Large intestine (tissue), 3 donors: ENCODE results near the gene PTPRN2. TPM values are rescaled to one million over a fixed set of nuclear protein-coding genes. Genes with fewer than 3 reads are reported as not detected.

Experiments used
- DNase-seq, 2 donors: peaks; one replicate each; pipeline versions ENCODE4 v3.0.0 to v3.0.0-alpha.2; 2013
- H3K27ac ChIP-seq: one replicate; pipeline ENCODE4 v1.5.1; 2013; ENCODE audit warnings: low read length
- H3K27me3 ChIP-seq: 2 replicates; pipeline ENCODE4 v1.6.1; 2013; ENCODE audit warnings: low read length; ENCODE audit not compliant: control insufficient read depth, insufficient read depth
- H3K36me3 ChIP-seq: 2 replicates; pipeline ENCODE4 v1.6.1; 2013; ENCODE audit warnings: low read length; ENCODE audit not compliant: control insufficient read depth, insufficient read depth
- H3K4me1 ChIP-seq: one replicate; pipeline ENCODE4 v1.6.1; 2013; ENCODE audit warnings: low read length; ENCODE audit not compliant: control insufficient read depth, insufficient read depth
- H3K4me3 ChIP-seq: one replicate; pipeline ENCODE4 v1.5.1; 2013; ENCODE audit warnings: low read length
- H3K9me3 ChIP-seq: one replicate; pipeline ENCODE4 v1.6.1; 2013; ENCODE audit warnings: mild to moderate bottlenecking, low read depth, low read length, moderate library complexity; ENCODE audit not compliant: control insufficient read depth
- WGBS: methylation state at CpG from one replicate; pipeline ENCODE4 v1.1.5; 2013; ENCODE audit warnings: low lambda C conversion rate; ENCODE audit not compliant: insufficient coverage; 5-methylcytosine and 5-hydroxymethylcytosine counted together
- polyA plus RNA-seq: library from polyadenylated mRNA; unstranded; fragments of 120-200 nt; gene quantifications from one replicate; pipeline ENCODE4 v1.2.1, GENCODE V29; 2013

PTPRN2 gene
- polyA plus RNA-seq, 1 donor: 13.4 TPM

GRCh38 chr7:157676456-157677255, 911.0 kb downstream of the PTPRN2 start:
- Histone ChIP-seq H3K4me3 (no peak overlapping the region), H3K27me3 (peaks cover 43% of the 10 kb centered on the region), H3K27ac (no peak overlapping the region), H3K36me3 (no peaks in the 10 kb centered on the region), H3K9me3 (no peaks in the 10 kb centered on the region), H3K4me1 (no peaks in the 10 kb centered on the region)
- no CpG with 5 or more reads among the region's 19 CpGs for WGBS
- DNase-seq: no peak

GRCh38 chr7:157676001-157676400, 911.6 kb downstream of the PTPRN2 start:
- no peak overlapping the region for H3K27ac ChIP-seq
- WGBS: no CpG with 5 or more reads among the region's 11 CpGs
- H3K4me3 ChIP-seq: no peak overlapping the region
- no peaks in the 10 kb centered on the region for H3K4me1 ChIP-seq
- H3K27me3 ChIP-seq: peaks cover 36% of the 10 kb centered on the region
- H3K9me3 ChIP-seq: no peaks in the 10 kb centered on the region
- no peaks in the 10 kb centered on the region for H3K36me3 ChIP-seq
- DNase-seq: no peak

DNA sequence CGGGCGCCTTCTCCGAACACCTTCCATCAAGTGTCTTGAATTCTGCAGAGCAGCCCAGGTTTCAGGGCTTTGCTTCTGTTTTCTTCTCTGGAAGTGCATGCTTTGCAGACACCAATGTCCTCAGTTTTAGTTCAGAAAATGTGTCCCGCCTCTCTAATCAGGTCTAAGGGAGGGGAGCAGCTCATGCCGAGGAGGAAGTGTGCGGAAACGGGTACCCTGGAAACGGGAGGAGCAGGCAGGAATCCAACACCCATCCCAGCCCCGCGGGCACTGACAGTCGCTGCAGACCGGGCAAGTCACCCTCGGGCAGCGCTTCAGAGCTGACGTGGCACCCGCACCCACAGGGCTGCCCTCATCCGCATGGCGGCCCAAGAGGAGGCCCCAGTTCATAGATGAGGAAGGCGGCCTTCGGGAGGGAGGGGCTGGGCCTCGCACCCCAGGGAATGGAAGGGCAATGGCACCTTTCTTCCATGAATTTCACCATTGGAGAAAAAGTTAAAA, 912.1 kb downstream of the PTPRN2 start:
- no CpG with 5 or more reads among the region's 21 CpGs for WGBS
- Histone ChIP-seq H3K9me3 (no peaks in the 10 kb centered on the region), H3K27me3 (peaks cover 36% of the 10 kb centered on the region), H3K36me3 (no peaks in the 10 kb centered on the region), H3K4me1 (no peaks in the 10 kb centered on the region), H3K4me3 (no peak overlapping the region), H3K27ac (no peak overlapping the region)
- no peak for DNase-seq

GRCh38 chr7:157674715-157675426, 912.8 kb downstream of the PTPRN2 start:
- H3K9me3 ChIP-seq: no peaks in the 10 kb centered on the region
- DNase-seq: no peak
- WGBS: 80% methylated on average over 1 of the region's 30 CpGs
- peaks cover 36% of the 10 kb centered on the region for H3K27me3 ChIP-seq
- H3K36me3 ChIP-seq: no peaks in the 10 kb centered on the region
- H3K4me1 ChIP-seq: no peaks in the 10 kb centered on the region
- no peak overlapping the region for H3K4me3 ChIP-seq
- H3K27ac ChIP-seq: no peak overlapping the region

- Histone ChIP-seq H3K9me3 (no peaks in the 10 kb centered on the region), H3K4me3 (no peak overlapping the region), H3K36me3 (no peaks in the 10 kb centered on the region), H3K27ac (no peak overlapping the region), H3K27me3 (peaks cover 35% of the 10 kb centered on the region), H3K4me1 (no peaks in the 10 kb centered on the region)
- no CpG with 5 or more reads among the region's 28 CpGs for WGBS
- no peak for DNase-seq
Observed at GRCh38 chr7:157674027-157674714, 913.5 kb downstream of the PTPRN2 start.

DNA sequence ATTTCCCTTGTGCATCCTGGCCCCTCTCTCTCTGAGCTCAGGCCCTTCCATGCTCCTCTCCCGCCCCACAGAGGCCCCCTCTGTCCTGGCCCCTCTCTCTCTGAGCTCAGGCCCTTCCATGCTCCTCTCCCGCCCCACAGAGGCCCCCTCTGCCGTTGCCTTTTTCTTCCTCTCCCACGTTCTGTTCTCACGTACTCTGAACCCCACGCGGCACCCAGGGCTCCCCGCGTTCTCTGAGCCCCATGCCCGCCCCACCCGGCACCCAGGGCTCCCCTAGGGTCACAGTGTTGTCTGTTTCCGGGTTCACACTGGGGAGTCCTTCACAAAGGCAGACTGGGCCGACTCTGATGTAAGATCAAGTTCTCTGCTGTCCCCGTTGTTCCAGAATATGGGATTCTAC, 914.0 kb downstream of the PTPRN2 start:
- no CpG with 5 or more reads among the region's 14 CpGs for WGBS
- H3K4me1 ChIP-seq: no peaks in the 10 kb centered on the region
- no peak for DNase-seq

DNA sequence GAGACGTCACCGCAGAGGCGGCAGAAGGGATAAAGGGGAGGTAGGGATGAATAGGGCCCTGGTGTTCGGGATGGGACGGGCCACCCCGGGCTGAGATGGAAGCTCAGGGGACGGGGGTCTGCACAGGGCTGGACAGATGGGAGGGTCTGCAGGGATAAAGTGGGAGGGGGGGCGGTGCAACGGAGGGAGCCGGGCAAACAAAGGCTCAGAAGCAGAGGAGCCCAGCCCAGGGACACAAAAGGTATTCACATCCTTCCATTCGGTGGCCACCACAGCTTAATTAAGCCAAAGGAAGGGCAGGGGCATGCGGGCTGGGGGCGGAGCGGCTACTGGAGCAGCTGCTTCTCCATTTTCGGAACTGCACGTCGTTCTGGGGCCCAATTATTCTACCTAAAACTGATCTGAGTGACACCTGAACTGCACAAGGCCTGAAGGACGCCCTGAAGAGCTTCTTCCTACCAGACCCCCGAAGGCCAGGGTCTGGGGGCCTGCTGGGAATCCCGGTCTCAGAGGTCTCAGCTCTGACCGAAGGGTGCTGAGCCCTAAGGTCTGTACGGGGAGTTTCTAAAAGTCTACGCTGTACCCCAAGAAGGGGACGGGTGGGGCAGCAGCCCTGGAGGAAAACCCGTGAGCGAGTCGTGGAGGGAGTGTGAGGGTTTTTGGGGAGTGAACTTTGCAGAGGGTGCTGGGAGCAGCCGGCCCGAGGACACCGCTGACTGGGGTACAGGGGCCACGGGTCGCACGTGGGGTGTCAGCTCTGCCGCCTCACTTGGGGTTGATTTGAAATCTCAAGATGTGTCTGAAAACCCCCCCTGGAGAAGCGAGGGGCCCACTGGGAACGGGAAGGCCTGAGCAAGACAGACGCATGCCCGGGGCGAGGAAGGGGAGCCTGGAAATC, 916.0 kb downstream of the PTPRN2 start:
- H3K27me3 ChIP-seq: peaks cover 18% of the 10 kb centered on the region
- H3K27ac ChIP-seq: no peak overlapping the region
- H3K36me3 ChIP-seq: no peaks in the 10 kb centered on the region
- WGBS: 93% methylated on average over 6 of the region's 39 CpGs
- DNase-seq: no peak
- no peak overlapping the region for H3K4me3 ChIP-seq
- no peaks in the 10 kb centered on the region for H3K4me1 ChIP-seq
- H3K9me3 ChIP-seq: no peaks in the 10 kb centered on the region

More for the DNA sequence above, 914.0 kb downstream of the PTPRN2 start:
- Histone ChIP-seq H3K36me3 (no peaks in the 10 kb centered on the region), H3K4me3 (no peak overlapping the region), H3K9me3 (no peaks in the 10 kb centered on the region), H3K27me3 (peaks cover 34% of the 10 kb centered on the region), H3K27ac (no peak overlapping the region)

DNA sequence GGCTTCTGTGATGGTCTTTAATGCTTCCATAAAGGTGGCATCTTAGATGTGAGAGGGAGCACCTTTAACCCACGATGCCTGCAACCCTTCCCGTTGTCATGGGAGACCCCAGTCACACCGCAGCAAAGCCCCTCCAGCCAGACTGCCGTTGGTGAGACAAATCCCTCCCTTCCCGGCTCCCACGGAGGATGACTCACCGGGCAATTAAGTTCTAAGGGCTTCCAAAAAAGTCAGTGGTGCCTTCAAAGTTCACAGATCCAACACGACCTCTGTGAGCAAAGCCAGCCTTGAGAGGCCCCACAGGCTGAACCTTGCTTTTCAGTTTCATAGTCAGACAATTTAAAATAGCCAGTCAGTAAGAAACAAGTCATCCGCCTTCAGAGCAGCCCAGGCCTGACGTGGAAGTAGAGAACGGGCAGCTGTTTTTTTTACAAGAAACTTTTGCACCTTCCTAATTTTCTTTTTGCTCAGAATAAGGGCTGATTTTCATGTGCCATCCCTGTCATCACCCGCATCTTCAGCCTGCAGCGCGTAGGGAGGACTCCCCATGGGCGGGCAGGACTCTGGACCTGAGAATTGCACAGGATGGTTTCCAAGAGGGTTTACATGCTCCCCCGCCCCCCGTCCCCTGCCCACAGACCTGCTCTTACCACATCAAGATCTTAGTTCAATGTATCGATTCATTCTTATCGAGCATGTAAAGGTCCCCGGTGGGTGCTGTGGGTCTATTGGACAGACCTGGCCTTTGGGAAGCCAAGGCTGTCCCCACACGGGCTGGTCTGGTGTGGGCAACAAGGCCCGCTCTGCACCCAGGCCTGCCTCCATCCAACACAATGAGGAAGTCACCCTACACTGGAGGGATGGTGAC, 916.9 kb downstream of the PTPRN2 start:
- Histone ChIP-seq H3K4me1 (no peaks in the 10 kb centered on the region), H3K27me3 (peaks cover 17% of the 10 kb centered on the region), H3K4me3 (no peak overlapping the region), H3K27ac (no peak overlapping the region), H3K36me3 (no peaks in the 10 kb centered on the region), H3K9me3 (no peaks in the 10 kb centered on the region)
- no CpG with 5 or more reads among the region's 22 CpGs for WGBS
- DNase-seq: no peak

DNA sequence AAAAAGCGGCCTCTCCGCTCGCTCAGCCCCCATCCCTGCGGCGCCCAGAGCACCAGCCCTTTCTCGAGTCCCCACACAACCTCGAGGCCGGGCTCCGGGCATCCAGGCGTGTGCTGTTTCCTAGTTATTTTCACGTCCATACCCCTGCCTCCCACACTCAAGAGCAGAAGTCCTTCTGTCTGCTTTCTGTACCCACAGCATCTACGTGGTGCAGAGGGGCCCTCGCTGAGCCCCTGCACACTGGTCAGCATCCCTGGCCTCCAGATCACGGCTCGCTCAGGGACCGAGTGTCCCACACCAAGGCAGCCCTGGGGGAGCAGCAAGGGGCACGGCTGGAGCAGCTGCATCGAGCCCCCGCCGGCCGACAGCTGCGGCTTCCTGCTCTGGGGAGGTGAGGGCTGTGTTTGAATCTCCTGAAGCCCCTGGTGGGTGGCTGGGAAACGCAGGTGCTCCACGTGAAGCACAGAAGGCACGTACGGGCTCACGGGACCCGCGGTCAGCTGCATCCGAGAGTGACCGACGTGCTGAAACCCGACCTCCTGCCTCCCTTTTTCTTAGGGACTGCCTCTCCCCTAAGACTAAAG, 917.8 kb downstream of the PTPRN2 start:
- Histone ChIP-seq H3K27ac (no peak overlapping the region), H3K36me3 (no peaks in the 10 kb centered on the region), H3K4me3 (no peak overlapping the region), H3K27me3 (peaks cover 17% of the 10 kb centered on the region), H3K9me3 (no peaks in the 10 kb centered on the region), H3K4me1 (no peaks in the 10 kb centered on the region)
- no peak for DNase-seq
- 73% methylated on average over 3 of the region's 33 CpGs for WGBS
